IMR-90 (cell line): Measurements from ENCODE around the gene SEC14L1. TPM values are rescaled to one million over a fixed set of nuclear protein-coding genes. Genes with fewer than 3 reads are reported as not detected.
A peak's percentile ranks its signal among the peaks of the same experiment; 100 is the strongest.

Source experiments
- ATAC-seq: fragments of 200-7000 bp; cut with Tn5 transposase; 2 replicates; pipeline ENCODE4 v1.9.1; 2020; ENCODE audit warnings: low read depth, mild to moderate bottlenecking, moderate library complexity
- BruUV-seq: library from RNA; stranded (reverse); fragments of 400-500 nt; replicated peaks from 2 replicates; lab custom pipeline; 2021; lab: Mats Ljungman, UMichigan
- CTCF ChIA-PET: fragments of 300-600 bp; formaldehyde crosslinking; extraction: SDS; loops from one replicate; lab custom pipeline; 2021; ENCODE audit warnings: antibody characterized with exemption; lab: Yijun Ruan, JAX
- POLR2A ChIA-PET: fragments of 300-600 bp; sonication (Branson Sonifier 250); formaldehyde crosslinking; loops from one replicate; lab custom pipeline; 2022; ENCODE audit warnings: antibody characterized with exemption; ENCODE audit not compliant: unreplicated experiment; lab: Charles Lee
- DNase-seq: peaks from one replicate; pipeline ENCODE4 v3.0.0; 2013
- H2AFZ ChIP-seq: replicated peaks from 2 replicates; pipeline ENCODE3; 2013; ENCODE audit warnings: low read length, mild to moderate bottlenecking; ENCODE audit not compliant: poor library complexity
- H2AK5ac ChIP-seq: 2 replicates; pipeline ENCODE4 v1.6.1; 2013; ENCODE audit warnings: low read depth, low read length, inconsistent platforms
- H2AK9ac ChIP-seq: replicated peaks from 2 replicates; pipeline ENCODE3; 2013; ENCODE audit warnings: mild to moderate bottlenecking, low read depth, low read length, moderate library complexity; ENCODE audit not compliant: poor library complexity
- H2BK120ac ChIP-seq: 2 replicates; pipeline ENCODE4 v1.6.1; 2013; ENCODE audit warnings: low read depth, low read length, inconsistent platforms
- H2BK15ac ChIP-seq: 3 replicates; pipeline ENCODE4 v1.6.1; 2013; ENCODE audit warnings: low read depth, low read length, inconsistent platforms
- H2BK20ac ChIP-seq: 2 replicates; pipeline ENCODE4 v1.6.1; 2013; ENCODE audit warnings: low read depth, mild to moderate bottlenecking, inconsistent platforms, low read length, moderate library complexity
- H2BK5ac ChIP-seq: 2 replicates; pipeline ENCODE4 v1.6.1; 2013; ENCODE audit warnings: mild to moderate bottlenecking, low read depth, low read length, inconsistent platforms; ENCODE audit not compliant: poor library complexity, severe bottlenecking
- H3K14ac ChIP-seq: replicated peaks from 2 replicates; pipeline ENCODE4 v1.6.1; 2013; ENCODE audit warnings: low read depth, low read length, inconsistent platforms
- H3K18ac ChIP-seq: 2 replicates; pipeline ENCODE4 v1.6.1; 2013; ENCODE audit warnings: low read depth, low read length, control low read depth
- H3K23ac ChIP-seq: 2 replicates; pipeline ENCODE4 v1.6.1; 2013; ENCODE audit warnings: low read depth, low read length, inconsistent platforms
- H3K27ac ChIP-seq: 2 replicates; pipeline ENCODE4 v1.5.1; 2013; ENCODE audit warnings: mild to moderate bottlenecking, control low read depth, low read length; ENCODE audit not compliant: insufficient read depth
- H3K27me3 ChIP-seq: 2 replicates; pipeline ENCODE4 v1.6.1; 2013; ENCODE audit warnings: low read length; ENCODE audit not compliant: control insufficient read depth, insufficient read depth
- H3K36me3 ChIP-seq: 2 replicates; pipeline ENCODE4 v1.6.1; 2013; ENCODE audit warnings: low read length, mixed read lengths; ENCODE audit not compliant: control insufficient read depth, insufficient read depth
- H3K4ac ChIP-seq: 2 replicates; pipeline ENCODE4 v1.6.1; 2013; ENCODE audit warnings: low read depth, low read length, inconsistent platforms
- H3K4me1 ChIP-seq: 2 replicates; pipeline ENCODE4 v1.6.1; 2013; ENCODE audit warnings: low read length, mixed read lengths; ENCODE audit not compliant: control insufficient read depth, insufficient read depth
- H3K4me2 ChIP-seq: 2 replicates; pipeline ENCODE4 v1.6.1; 2013; ENCODE audit warnings: low read depth, mild to moderate bottlenecking, control low read depth, low read length, moderate library complexity
- H3K4me3 ChIP-seq: 2 replicates; pipeline ENCODE4 v1.5.1; 2013; ENCODE audit warnings: low read depth, mild to moderate bottlenecking, control low read depth, low read length, moderate library complexity; ENCODE audit not compliant: insufficient read depth
- H3K56ac ChIP-seq: 2 replicates; pipeline ENCODE4 v1.6.1; 2013; ENCODE audit warnings: low read length, inconsistent platforms; ENCODE audit not compliant: insufficient read depth; ENCODE audit errors: extremely low read depth
- H3K79me1 ChIP-seq, 2 experiments: 2 replicates each; pipeline ENCODE4 v1.6.1; 2013; ENCODE audit warnings: low read length in 2 of 2, inconsistent platforms in 1 of 2, low read depth in 1 of 2
- H3K9ac ChIP-seq: 2 replicates; pipeline ENCODE4 v1.6.1; 2013; ENCODE audit warnings: low read depth, low read length, control low read depth
- H3K9me1 ChIP-seq: 2 replicates; pipeline ENCODE4 v1.6.1; 2013; ENCODE audit warnings: low read length, inconsistent platforms; ENCODE audit not compliant: insufficient read depth
- H3K9me3 ChIP-seq: 2 replicates; pipeline ENCODE4 v1.6.1; 2013; ENCODE audit warnings: low read length; ENCODE audit not compliant: control insufficient read depth, insufficient read depth
- H4K20me1 ChIP-seq: 2 replicates; pipeline ENCODE4 v1.6.1; 2013; ENCODE audit warnings: low read length, inconsistent platforms; ENCODE audit not compliant: insufficient read depth
- H4K5ac ChIP-seq: 2 replicates; pipeline ENCODE4 v1.6.1; 2013; ENCODE audit warnings: mild to moderate bottlenecking, low read depth, low read length, control low read depth
- H4K8ac ChIP-seq, 2 experiments: 2 replicates each; pipeline ENCODE4 v1.6.1; 2013; ENCODE audit warnings: low read depth in 2 of 2, low read length in 2 of 2, control low read depth in 1 of 2, inconsistent platforms in 1 of 2
- H4K91ac ChIP-seq: 2 replicates; pipeline ENCODE4 v1.6.1; 2013; ENCODE audit warnings: low read depth, low read length, inconsistent platforms; ENCODE audit not compliant: insufficient read depth
- CEBPB ChIP-seq: IDR thresholded peaks from 2 replicates; pipeline ENCODE4 v1.6.1; 2012; ENCODE audit warnings: low read depth, low read length, improper control_type of control experiment
- ELK1 ChIP-seq: fragments of 150-350 bp; IDR thresholded peaks from 2 replicates; pipeline ENCODE4 v1.6.1; 2016; ENCODE audit warnings: low read depth, mild to moderate bottlenecking, low read length, moderate library complexity, borderline replicate concordance
- FOS ChIP-seq: fragments of 150-350 bp; IDR thresholded peaks from 2 replicates; pipeline ENCODE4 v1.6.1; 2016; ENCODE audit warnings: low read depth, low read length
- MAFK ChIP-seq: IDR thresholded peaks from 2 replicates; pipeline ENCODE4 v1.6.1; 2012; ENCODE audit warnings: low read depth, low read length, improper control_type of control experiment
- SMC3 ChIP-seq: fragments of 150-350 bp; IDR thresholded peaks from 2 replicates; pipeline ENCODE4 v1.6.1; 2016; ENCODE audit warnings: low read depth, mild to moderate bottlenecking, antibody characterized with exemption, low read length, moderate library complexity
- WGBS, 2 experiments: methylation state at CpG; one replicate each; pipeline versions ENCODE4 v1.1.5 to v1.1.7; 2013; ENCODE audit warnings: missing lambda C conversion rate in 2 of 2; ENCODE audit not compliant: insufficient read length in 1 of 2; ENCODE audit errors: extremely low coverage in 2 of 2; 5-methylcytosine and 5-hydroxymethylcytosine counted together
- dilution Hi-C: fragments of 300-500 bp; cut with HindIII; formaldehyde crosslinking; loops from one replicate; pipeline ENCODE4 v1.14.3; 2018; ENCODE audit warnings: low sequenced_read_pairs; ENCODE audit not compliant: unreplicated experiment
- in situ Hi-C: fragments of 300-500 bp; cut with MboI; formaldehyde crosslinking; loops from 3 replicates; pipeline ENCODE4 v1.14.3; 2019; ENCODE audit warnings: low sequenced_read_pairs, inconsistent platforms, mixed read lengths
- intact Hi-C: fragments of 100-400 bp; cut with micrococcal nuclease; formaldehyde crosslinking; loops from 2 replicates; pipeline ENCODE4 v1.10.0; 2022
- polyA plus RNA-seq, 3 experiments: library from polyadenylated mRNA; depleted of rRNA; stranded (reverse); fragments of >200 nt; gene quantifications; 2 replicates each; pipeline ENCODE4 v1.2.3, GENCODE V29; 2012; ENCODE audit warnings: low replicate concordance in 1 of 3
- total RNA-seq: library from RNA; depleted of rRNA; stranded (reverse); fragments of >200 nt; gene quantifications from 2 replicates; pipeline ENCODE4 v1.2.3, GENCODE V29; 2012

SEC14L1 gene
- total and polyA plus RNA-seq, 2 of the 4 experiments (the other 2 are of a cell fraction) = 24.9 to 35.8 TPM

GRCh38 chr17:77256710-77257109 lies 115.9 kb downstream of the SEC14L1 start:
- Histone ChIP-seq H3K18ac (0 out of 2 replicates have a peak overlapping the region, but pooled peaks have one; percentile 27), H2BK120ac (peak overlapping the region; percentile 73), H3K9me1 (peaks cover 17% of the 10 kb centered on the region), H3K9ac (no peak overlapping the region), H3K56ac (no peak overlapping the region), H4K5ac (no peak overlapping the region), H3K9me3 (no peaks in the 10 kb centered on the region), H2AK9ac (peak overlapping the region; percentile 11), H3K23ac (no peak overlapping the region), H3K4ac (peak overlapping the region; percentile 48), H3K79me1 (peaks cover 3% of the 10 kb centered on the region in 2 experiments; a peak in 2 of 4 replicates), H3K4me1 (peaks cover 29% of the 10 kb centered on the region), H2BK15ac (peak overlapping the region; percentile 61; the same call in 2 of the 3 replicates), H2BK5ac (no peak overlapping the region), H2BK20ac (peak overlapping the region; percentile 64; the same call in 1 of the 2 replicates), H3K14ac (peak overlapping the region; percentile 50; the same call in 1 of the 2 replicates), H4K91ac (peak overlapping the region; percentile 61), H4K20me1 (no peaks in the 10 kb centered on the region), H4K8ac (peak overlapping the region; percentile 36 to 47; a peak in 2 of 4 replicates), H2AK5ac (peak overlapping the region; percentile 84), H2AFZ (no peak overlapping the region), H3K4me2 (no peak overlapping the region), H3K27me3 (no peaks in the 10 kb centered on the region), H3K36me3 (no peaks in the 10 kb centered on the region), H3K27ac (no peak overlapping the region), H3K4me3 (no peak overlapping the region)
- in situ Hi-C loops = no loop called here
- dilution Hi-C loops = no loop called here
- DNase-seq = no peak
- 100% methylated on average over 1 of the region's 2 CpGs; no CpG with 5 or more reads in 1 of the 2 experiments for WGBS, 2 experiments
- ATAC-seq = no peak
- no peak for TF ChIP-seq CEBPB
- no peak for TF ChIP-seq SMC3
- TF ChIP-seq ELK1 = no peak
- TF ChIP-seq MAFK = no peak
- no peak for TF ChIP-seq FOS
- POLR2A ChIA-PET = no interaction called here
- CTCF ChIA-PET = interaction anchor here (2.6 kb wide), 1 partner anchor 66 kb away, joined by 6 read pairs; no protein-coding TSS in a partner anchor
- BruUV-seq = no TSS peak
- intact Hi-C loops = no loop called here
